A549 (cell line): ENCODE measurements around the gene PRKN. TPM values are rescaled to one million over a fixed set of nuclear protein-coding genes. Genes with fewer than 3 reads are reported as not detected.
A peak's percentile ranks its signal among the peaks of the same experiment; 100 is the strongest.

Experiments
- ATAC-seq, 2 experiments: fragments of 200-7000 bp in 1 of 2; fragments of >200 bp in 1 of 2; cut with Nextera tagmentation in 1 of 2; cut with Tn5 transposase in 1 of 2; 3 replicates each; pipeline versions ENCODE4 v1.8.0 to v1.9.1; 2018 to 2020; ENCODE audit warnings: mild to moderate bottlenecking in 1 of 2, moderate library complexity in 1 of 2
- CTCF ChIA-PET: fragments of 300-600 bp; sonication (Branson Sonifier 250); formaldehyde crosslinking; extraction: SDS; loops from one replicate; lab custom pipeline; 2021; ENCODE audit warnings: antibody characterized with exemption, inconsistent platforms; lab: Yijun Ruan, JAX
- POLR2A ChIA-PET: fragments of 350-600 bp; formaldehyde crosslinking; extraction: SDS; loops from one replicate; lab custom pipeline; 2021; ENCODE audit warnings: antibody characterized with exemption, inconsistent platforms; lab: Yijun Ruan, JAX
- DNase-seq, 2 experiments: peaks; one replicate each; pipeline versions ENCODE4 v3.0.0 to v3.0.0-alpha.2; 2011 to 2016; ENCODE audit warnings: low read depth in 1 of 2, low spot score in 1 of 2
- FAIRE-seq: peaks from 2 replicates; lab custom pipeline; 2011; peaks lifted over from hg19 to GRCh38; lab: Jason Lieb, UNC
- H3K27ac ChIP-seq, 2 experiments: fragments of >200 bp; sonication (Bioruptor Twin); formaldehyde crosslinking; 3 replicates each; pipeline ENCODE4 v1.5.1; 2016 to 2017
- H3K4me1 ChIP-seq: fragments of >200 bp; sonication (Bioruptor Twin); formaldehyde crosslinking; 3 replicates; pipeline ENCODE4 v1.6.1; 2016
- H3K4me2 ChIP-seq: fragments of >200 bp; sonication (Bioruptor Twin); formaldehyde crosslinking; 3 replicates; pipeline ENCODE4 v1.6.1; 2016
- H3K4me3 ChIP-seq: fragments of >200 bp; sonication (Bioruptor Twin); formaldehyde crosslinking; 3 replicates; pipeline ENCODE4 v1.5.1; 2016
- H3K9me3 ChIP-seq: fragments of >200 bp; sonication (Bioruptor Twin); formaldehyde crosslinking; 3 replicates; pipeline ENCODE4 v1.6.1; 2016
- BHLHE40 ChIP-seq: IDR thresholded peaks from 2 replicates; pipeline ENCODE4 v1.6.1; 2012; ENCODE audit warnings: low read depth, low read length, inconsistent platforms
- CBX2 ChIP-seq: fragments of 200-600 bp; sonication (generic); IDR thresholded peaks from 2 replicates; pipeline ENCODE4 v1.6.1; 2016; ENCODE audit warnings: low read depth, mild to moderate bottlenecking, borderline replicate concordance
- CBX8 ChIP-seq: fragments of 200-600 bp; sonication (generic); IDR thresholded peaks from 2 replicates; pipeline ENCODE4 v1.6.1; 2016
- CEBPB ChIP-seq, 2 experiments: fragments of >200 bp in 1 of 2; sonication (Bioruptor Twin) in 1 of 2; formaldehyde crosslinking in 1 of 2; IDR thresholded peaks; 2 replicates each; pipeline ENCODE4 v1.6.1; 2012 to 2016
- CHD2 ChIP-seq: fragments of 150-350 bp; IDR thresholded peaks from 2 replicates; pipeline ENCODE4 v1.6.1; 2014; ENCODE audit warnings: low read length; ENCODE audit not compliant: partially characterized antibody
- EHMT2 ChIP-seq: fragments of 200-600 bp; sonication (generic); IDR thresholded peaks from 2 replicates; pipeline ENCODE4 v1.6.1; 2016; ENCODE audit warnings: antibody characterized with exemption, low read depth, mild to moderate bottlenecking, moderate library complexity
- FOSL2 ChIP-seq, 2 experiments: fragments of 450-650 bp in 1 of 2; fragments of >200 bp in 1 of 2; sonication (Bioruptor Twin) in 1 of 2; formaldehyde crosslinking; IDR thresholded peaks; 2 replicates each; pipeline versions ENCODE4 v1.5.0 to v1.6.1; 2016 to 2020; ENCODE audit warnings: mild to moderate bottlenecking in 1 of 2, moderate library complexity in 1 of 2
- FOXS1 ChIP-seq: fragments of 250-450 bp; sonication (Bioruptor Pico); IDR thresholded peaks from 2 replicates; pipeline ENCODE4 v1.5.0; 2020; ENCODE audit warnings: mild to moderate bottlenecking, moderate library complexity
- GATA3 ChIP-seq: IDR thresholded peaks from 2 replicates; pipeline ENCODE4 v1.6.1; 2012; ENCODE audit warnings: borderline replicate concordance
- HEYL ChIP-seq: fragments of 250-450 bp; sonication (Bioruptor Pico); IDR thresholded peaks from 2 replicates; pipeline ENCODE4 v1.8.0; 2021; ENCODE audit warnings: mild to moderate bottlenecking, moderate library complexity
- HOXB5 ChIP-seq: fragments of 250-450 bp; sonication (Bioruptor Pico); IDR thresholded peaks from 2 replicates; pipeline ENCODE4 v1.5.0; 2020; ENCODE audit warnings: mild to moderate bottlenecking, moderate library complexity
- JUN ChIP-seq, 2 experiments: fragments of >200 bp; sonication (Bioruptor Twin); formaldehyde crosslinking; IDR thresholded peaks; 2 replicates in 1 of 2; 3 replicates in 1 of 2; pipeline ENCODE4 v1.6.1; 2016 to 2017
- KDM1A ChIP-seq: fragments of 200-600 bp; sonication (generic); IDR thresholded peaks from 2 replicates; pipeline ENCODE4 v1.6.1; 2016; ENCODE audit warnings: low read depth, mild to moderate bottlenecking
- MAZ ChIP-seq: fragments of 150-350 bp; IDR thresholded peaks from 2 replicates; pipeline ENCODE4 v1.6.1; 2014; ENCODE audit warnings: antibody characterized with exemption, low read depth, low read length, borderline replicate concordance
- NR3C1 ChIP-seq: fragments of >200 bp; sonication (Bioruptor Twin); formaldehyde crosslinking; IDR thresholded peaks from 3 replicates; pipeline ENCODE4 v1.6.1; 2017
- PHF8 ChIP-seq: fragments of 200-600 bp; sonication (generic); IDR thresholded peaks from 2 replicates; pipeline ENCODE4 v1.6.1; 2016; ENCODE audit warnings: low read depth, mild to moderate bottlenecking, antibody characterized with exemption, moderate library complexity, borderline replicate concordance
- RAD21 ChIP-seq, 2 experiments: fragments of >200 bp in 1 of 2; sonication (Bioruptor Twin) in 1 of 2; formaldehyde crosslinking in 1 of 2; IDR thresholded peaks in 1 of 2; conservative IDR thresholded peaks in 1 of 2; 2 replicates in 1 of 2; 3 replicates in 1 of 2; pipeline ENCODE4 v1.6.1; 2012 to 2018; ENCODE audit warnings: inconsistent platforms in 1 of 2
- RCOR1 ChIP-seq: fragments of 150-350 bp; IDR thresholded peaks from 2 replicates; pipeline ENCODE4 v1.6.1; 2014; ENCODE audit warnings: antibody characterized with exemption, low read length, low read depth
- RNF2 ChIP-seq: fragments of 200-600 bp; sonication (generic); IDR thresholded peaks from 2 replicates; pipeline ENCODE4 v1.6.1; 2016; ENCODE audit warnings: low read depth, mild to moderate bottlenecking, antibody characterized with exemption, moderate library complexity, borderline replicate concordance
- SREBF2 ChIP-seq: fragments of 450-650 bp; IDR thresholded peaks from 2 replicates; pipeline ENCODE4 v1.6.1; 2014; ENCODE audit warnings: mild to moderate bottlenecking, moderate library complexity
- ZNF302 ChIP-seq: fragments of 250-450 bp; sonication (Bioruptor Pico); IDR thresholded peaks from 2 replicates; pipeline ENCODE4 v1.9.0; 2021; ENCODE audit warnings: inconsistent platforms, mild to moderate bottlenecking, moderate library complexity
- ZSCAN20 ChIP-seq: fragments of 250-450 bp; sonication (Bioruptor Pico); IDR thresholded peaks from 2 replicates; pipeline ENCODE4 v1.8.0; 2022; ENCODE audit warnings: mild to moderate bottlenecking, moderate library complexity
- WGBS: methylation state at CpG from one replicate; pipeline ENCODE4 v1.1.6; 2017; ENCODE audit errors: missing lambda C conversion rate; 5-methylcytosine and 5-hydroxymethylcytosine counted together
- polyA plus RNA-seq, 4 experiments: library from polyadenylated mRNA; depleted of rRNA in 3 of 4; stranded (reverse); fragments of >200 nt; fragmentation: RNase III in 1 of 4; extraction: RNeasy Plus Mini Kit Qiagen cat#74134 plus additional on column Dnase treatment in 1 of 4; gene quantifications; 2 replicates in 3 of 4; 3 replicates in 1 of 4; pipeline ENCODE4 v1.2.3, GENCODE V29; 2011 to 2017
- TF ChIP-seq, protein P1 (sequence below): IDR thresholded peaks from 2 replicates; pipeline ENCODE4 v1.6.1; 2012
- TF ChIP-seq, protein P2 (sequence below): fragments of >200 bp; sonication (Bioruptor Twin); formaldehyde crosslinking; IDR thresholded peaks from 3 replicates; pipeline ENCODE4 v1.6.1; 2016
- TF ChIP-seq, protein P3 (sequence below): fragments of 450-650 bp; IDR thresholded peaks from 2 replicates; pipeline ENCODE4 v1.6.1; 2014; ENCODE audit warnings: antibody characterized with exemption

Gene PRKN
- polyA plus RNA-seq, 2 of the 4 experiments (the other 2 are of a cell fraction): 0.36 to 0.39 TPM

DNA sequence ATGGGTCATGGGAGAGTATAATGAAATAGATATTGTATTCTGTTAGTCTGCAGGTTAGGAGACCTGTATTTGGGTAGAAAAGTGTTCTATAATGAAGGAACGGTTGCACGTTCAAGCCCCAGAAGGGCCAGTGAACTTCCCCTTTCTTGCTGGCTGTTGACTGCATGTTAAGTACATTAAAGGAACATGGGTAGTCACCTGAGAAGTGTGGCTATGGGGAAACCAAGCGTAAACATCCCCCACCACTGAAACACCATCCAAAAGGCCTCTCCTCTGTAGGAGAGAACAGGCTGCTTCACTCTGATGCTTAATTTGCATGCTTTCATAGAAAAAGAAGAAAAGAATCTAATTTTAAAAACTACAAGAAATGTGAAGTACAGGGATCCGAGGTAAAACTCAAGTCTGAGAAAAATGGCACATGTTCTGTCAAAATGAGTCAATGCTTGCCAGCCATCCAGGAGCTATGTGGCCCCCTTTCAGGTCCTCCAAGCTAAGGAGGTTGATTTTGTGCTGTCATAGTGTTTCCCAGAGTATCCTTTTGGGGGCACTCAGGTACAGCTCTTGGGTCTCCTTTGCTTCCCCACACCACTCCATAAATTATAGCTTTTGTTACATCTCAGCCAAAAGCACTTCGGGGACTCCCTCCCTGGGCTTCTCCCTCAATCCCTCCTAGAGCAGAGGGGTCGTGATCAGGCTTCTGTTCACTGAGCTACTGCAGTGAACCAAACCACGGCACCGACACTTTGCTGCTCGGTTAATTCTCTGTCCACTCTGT is 1170.0 kb downstream of the PRKN start:
- ChIA-PET POLR2A (no interaction called here), CTCF (interaction anchor here (0.7 to 1.4 kb wide), 3 partner anchors 8 to 139 kb away, joined by 3 to 4 read pairs (median 3); no protein-coding TSS in a partner anchor)
- no peak for ATAC-seq
- H3K4me3 ChIP-seq: no peak overlapping the region
- peaks cover 8% of the 10 kb centered on the region; the same call in 1 of the 3 replicates for H3K9me3 ChIP-seq
- H3K27ac ChIP-seq: no peak overlapping the region
- WGBS: 49% methylated on average over 9 of the region's 9 CpGs
- H3K4me1 ChIP-seq: no peaks in the 10 kb centered on the region
- no peak for TF ChIP-seq NR3C1
- no peak for TF ChIP-seq PHF8
- no peak for TF ChIP-seq KDM1A
- no peak for TF ChIP-seq RNF2
- TF ChIP-seq ZSCAN20 (CRISPR knock-in tag): no peak
- no peak for TF ChIP-seq CBX2
- 0 out of 5 replicates have a peak, but pooled peaks of 1 of the 2 experiments have one; percentile 18 for TF ChIP-seq RAD21 (conservative IDR thresholded peaks at IDR 0.05 in 1 of 2, IDR thresholded peaks at IDR 0.05 in 1 of 2)
- DNase-seq: no peak
- no peak overlapping the region for H3K4me2 ChIP-seq
- no peak for FAIRE-seq

GRCh38 chr6:161554883-161555282 is 1172.7 kb downstream of the PRKN start:
- CTCF ChIA-PET: no interaction called here
- H3K4me1 ChIP-seq: peaks cover 5% of the 10 kb centered on the region; the same call in 1 of the 3 replicates
- TF ChIP-seq BHLHE40: no peak
- TF ChIP-seq EHMT2: no peak
- TF ChIP-seq, protein P1, sequence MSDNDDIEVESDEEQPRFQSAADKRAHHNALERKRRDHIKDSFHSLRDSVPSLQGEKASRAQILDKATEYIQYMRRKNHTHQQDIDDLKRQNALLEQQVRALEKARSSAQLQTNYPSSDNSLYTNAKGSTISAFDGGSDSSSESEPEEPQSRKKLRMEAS: no peak
- TF ChIP-seq, all 56 proteins: peak for 0
- H3K9me3 ChIP-seq: peaks cover 8% of the 10 kb centered on the region; the same call in 1 of the 3 replicates
- POLR2A ChIA-PET: no interaction called here
- no peak for DNase-seq
- H3K27ac ChIP-seq: no peak overlapping the region
- FAIRE-seq: no peak
- H3K4me3 ChIP-seq: no peak overlapping the region
- H3K4me2 ChIP-seq: no peak overlapping the region
- no peak for ATAC-seq

GRCh38 chr6:161549977-161550655 is 1177.5 kb downstream of the PRKN start:
- peak; percentile 78 to 80; a peak in 4 of 6 replicates for ATAC-seq
- Histone ChIP-seq H3K4me2 (peak overlapping the region; percentile 23; the same call in 1 of the 3 replicates), H3K4me3 (no peak overlapping the region), H3K4me1 (peaks cover 7% of the 10 kb centered on the region; the same call in 1 of the 3 replicates), H3K27ac (peak overlapping the region in 1 of 2 experiments; percentile 43; a peak in 2 of 6 replicates), H3K9me3 (peaks cover 5% of the 10 kb centered on the region; the same call in 1 of the 3 replicates)
- ChIA-PET POLR2A (no interaction called here), CTCF (no interaction called here)
- peak; percentile 36 to 73 for DNase-seq
- whole genome bisulfite sequencing: 19% methylated on average over 4 of the region's 4 CpGs
- TF ChIP-seq RAD21 (conservative IDR thresholded peaks at IDR 0.05 in 1 of 2, IDR thresholded peaks at IDR 0.05 in 1 of 2) (no peak), CEBPB (IDR thresholded peaks at IDR 0.05) (0 out of 4 replicates have a peak, but pooled peaks of 1 of the 2 experiments have one; percentile 27), SREBF2 (no peak), BHLHE40 (no peak), ZNF302 (no peak), FOXS1 (peak; percentile 91)
- TF ChIP-seq, protein P2, sequence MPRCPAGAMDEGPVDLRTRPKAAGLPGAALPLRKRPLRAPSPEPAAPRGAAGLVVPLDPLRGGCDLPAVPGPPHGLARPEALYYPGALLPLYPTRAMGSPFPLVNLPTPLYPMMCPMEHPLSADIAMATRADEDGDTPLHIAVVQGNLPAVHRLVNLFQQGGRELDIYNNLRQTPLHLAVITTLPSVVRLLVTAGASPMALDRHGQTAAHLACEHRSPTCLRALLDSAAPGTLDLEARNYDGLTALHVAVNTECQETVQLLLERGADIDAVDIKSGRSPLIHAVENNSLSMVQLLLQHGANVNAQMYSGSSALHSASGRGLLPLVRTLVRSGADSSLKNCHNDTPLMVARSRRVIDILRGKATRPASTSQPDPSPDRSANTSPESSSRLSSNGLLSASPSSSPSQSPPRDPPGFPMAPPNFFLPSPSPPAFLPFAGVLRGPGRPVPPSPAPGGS: no peak
- FAIRE-seq: no peak

- DNase-seq (no peak), FAIRE-seq (no peak), ATAC-seq (no peak)
- Histone ChIP-seq H3K27ac (no peak overlapping the region), H3K4me3 (no peak overlapping the region), H3K4me2 (no peak overlapping the region), H3K4me1 (peaks cover 7% of the 10 kb centered on the region; the same call in 1 of the 3 replicates), H3K9me3 (peaks cover 2% of the 10 kb centered on the region; the same call in 1 of the 3 replicates)
- ChIA-PET POLR2A (no interaction called here), CTCF (interaction anchor here (0.6 to 1.2 kb wide), 2 partner anchors 9 to 816 kb away, joined by 3 read pairs; no protein-coding TSS in a partner anchor)
- WGBS: 75% methylated on average over 9 of the region's 9 CpGs
- TF ChIP-seq, protein P3, sequence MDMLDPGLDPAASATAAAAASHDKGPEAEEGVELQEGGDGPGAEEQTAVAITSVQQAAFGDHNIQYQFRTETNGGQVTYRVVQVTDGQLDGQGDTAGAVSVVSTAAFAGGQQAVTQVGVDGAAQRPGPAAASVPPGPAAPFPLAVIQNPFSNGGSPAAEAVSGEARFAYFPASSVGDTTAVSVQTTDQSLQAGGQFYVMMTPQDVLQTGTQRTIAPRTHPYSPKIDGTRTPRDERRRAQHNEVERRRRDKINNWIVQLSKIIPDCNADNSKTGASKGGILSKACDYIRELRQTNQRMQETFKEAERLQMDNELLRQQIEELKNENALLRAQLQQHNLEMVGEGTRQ: no peak
- TF ChIP-seq FOSL2 (IDR thresholded peaks at IDR 0.05) (no peak), FOSL2 (CRISPR knock-in tag; IDR thresholded peaks at IDR 0.05) (no peak), SREBF2 (no peak), RNF2 (no peak), FOXS1 (no peak), CHD2 (no peak), HEYL (no peak), CBX8 (no peak), MAZ (no peak), RCOR1 (no peak), GATA3 (no peak), JUN (IDR thresholded peaks at IDR 0.05) (no peak), HOXB5 (CRISPR knock-in tag) (no peak)
These were observed 1178.8 kb downstream of the PRKN start for GRCh38 chr6:161548713-161549296.
